GM19397 (cell line): ENCODE measurements around the gene CCDC117.

Source experiments
- ATAC-seq: cut with Tn5 transposase; IDR thresholded peaks from one replicate; pipeline ENCODE4 v1.9.1; 2021; ENCODE audit warnings: mild to moderate bottlenecking, moderate library complexity; ENCODE audit not compliant: unreplicated experiment

Gene CCDC117

DNA sequence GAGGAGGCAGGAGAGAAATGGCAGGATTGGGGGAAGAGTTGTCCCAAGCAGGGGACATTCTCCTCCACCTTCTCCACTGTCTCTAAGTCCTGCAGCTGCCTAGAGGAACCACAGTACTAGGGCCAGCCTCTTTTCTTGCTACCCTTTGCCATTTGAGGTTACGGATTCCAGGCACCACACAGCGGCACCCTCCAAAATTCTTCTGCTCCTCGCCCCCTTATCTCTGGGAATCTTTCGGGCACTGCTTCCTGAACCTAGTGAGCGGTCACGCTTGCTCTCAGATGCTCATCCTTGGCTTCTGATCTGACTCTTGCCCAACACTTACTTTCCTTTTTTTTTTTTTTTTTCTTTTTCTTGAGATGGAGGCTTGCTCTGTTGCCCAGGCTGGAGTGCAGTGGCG is 54.4 kb downstream of the CCDC117 start:
- ATAC-seq, result no peak

DNA sequence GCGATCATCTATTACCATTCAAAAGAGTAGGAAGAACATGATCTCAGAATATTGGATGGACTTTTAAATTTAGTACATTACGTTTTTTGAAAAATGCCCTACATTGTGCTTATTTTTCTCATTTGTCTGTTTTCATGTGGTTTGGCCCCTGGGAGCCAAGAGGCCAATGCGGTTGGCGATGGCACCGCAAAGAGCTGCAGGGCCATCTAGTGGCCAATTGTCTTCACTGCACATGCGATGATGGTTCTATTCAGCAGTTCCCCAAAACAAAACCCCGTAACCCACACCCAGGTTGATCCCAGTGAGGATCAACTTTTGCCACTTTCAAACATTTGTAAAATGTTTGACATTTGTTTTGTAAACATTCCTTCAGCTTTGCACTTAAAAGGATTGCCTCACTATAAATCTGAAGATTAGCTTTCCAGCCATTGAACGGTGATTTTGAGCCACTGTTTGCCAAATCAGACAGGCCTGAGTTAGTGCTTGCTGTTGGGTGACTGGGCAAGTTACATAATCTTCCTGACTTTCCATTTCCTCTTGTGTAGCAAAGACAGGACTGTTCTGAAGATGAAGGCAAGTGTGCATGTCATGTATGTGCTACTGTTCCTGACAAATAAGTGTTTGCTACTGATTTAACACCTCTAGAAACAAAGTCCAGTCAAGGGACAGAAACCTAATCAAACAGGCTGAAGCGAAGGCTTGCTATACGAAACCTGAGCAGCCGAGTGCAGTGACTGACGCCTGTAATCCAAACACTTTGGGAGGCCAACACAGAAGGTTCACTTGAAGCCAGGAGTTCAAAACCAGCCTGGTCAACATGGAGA is 57.1 kb downstream of the CCDC117 start:
- ATAC-seq, result no peak

DNA sequence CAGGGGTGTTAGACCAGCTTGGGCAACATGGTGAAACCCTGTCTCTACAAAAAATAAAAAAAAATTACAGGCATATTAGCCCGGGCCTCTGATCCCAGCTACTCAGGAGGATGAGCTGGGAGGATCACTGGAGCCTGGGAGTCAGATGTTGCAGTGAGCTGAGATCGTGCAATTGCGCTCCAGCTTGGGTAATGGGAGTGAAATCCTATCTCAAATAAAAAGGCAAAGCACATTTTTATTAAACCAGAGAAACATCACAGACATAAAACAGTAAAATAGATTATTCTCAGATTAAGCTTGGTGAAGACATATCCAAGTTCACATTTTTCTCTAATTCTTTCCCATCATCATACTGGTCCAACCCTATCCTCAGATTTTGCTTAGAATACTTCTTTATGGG is 57.9 kb downstream of the CCDC117 start:
- ATAC-seq, result no peak

DNA sequence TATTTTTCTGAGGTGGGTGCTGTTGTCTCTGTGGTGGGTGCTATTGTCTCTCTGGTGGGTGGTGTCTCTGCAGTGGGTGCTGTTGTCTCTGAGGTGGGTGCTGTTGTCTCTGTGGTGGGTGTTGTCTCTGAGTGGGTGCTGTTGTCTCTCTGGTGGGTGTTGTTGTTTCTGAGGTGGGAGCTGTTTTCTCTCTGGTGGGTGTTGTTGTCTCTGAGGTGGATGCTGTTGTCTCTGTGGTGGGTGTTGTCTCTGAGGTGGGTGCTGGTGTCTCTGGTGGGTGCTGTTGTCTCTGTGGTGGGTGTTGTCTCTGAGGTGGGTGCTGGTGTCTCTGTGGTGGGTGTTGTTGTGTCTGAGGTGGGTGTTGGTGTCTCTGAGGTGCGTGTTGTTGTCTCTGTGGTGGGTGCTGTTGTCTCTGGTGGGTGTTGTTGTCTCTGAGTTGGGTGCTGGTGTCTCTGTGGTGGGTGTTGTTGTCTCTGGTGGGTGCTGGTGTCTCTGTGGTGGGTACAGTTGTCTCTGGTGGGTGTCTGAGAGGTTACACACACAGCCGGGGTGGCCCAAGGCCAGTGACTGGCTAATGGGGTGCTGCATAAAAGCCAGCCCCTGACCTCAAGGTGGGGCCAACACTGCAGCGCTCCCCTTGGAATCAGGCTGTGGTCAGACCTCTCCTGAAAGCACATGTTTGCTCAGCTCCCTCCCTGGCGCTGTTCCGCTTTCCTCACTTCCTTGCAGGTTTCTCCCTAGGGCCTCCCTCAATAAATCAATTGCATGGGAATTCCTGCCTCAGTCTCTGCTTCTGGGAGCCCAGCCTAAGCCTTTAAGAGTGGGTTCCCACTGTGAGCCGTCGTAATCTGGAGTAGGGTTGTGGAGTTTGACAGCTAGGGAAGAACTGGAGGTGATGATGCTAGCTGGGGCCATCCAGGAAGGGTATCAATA is 58.9 kb downstream of the CCDC117 start:
- ATAC-seq, result no peak

DNA sequence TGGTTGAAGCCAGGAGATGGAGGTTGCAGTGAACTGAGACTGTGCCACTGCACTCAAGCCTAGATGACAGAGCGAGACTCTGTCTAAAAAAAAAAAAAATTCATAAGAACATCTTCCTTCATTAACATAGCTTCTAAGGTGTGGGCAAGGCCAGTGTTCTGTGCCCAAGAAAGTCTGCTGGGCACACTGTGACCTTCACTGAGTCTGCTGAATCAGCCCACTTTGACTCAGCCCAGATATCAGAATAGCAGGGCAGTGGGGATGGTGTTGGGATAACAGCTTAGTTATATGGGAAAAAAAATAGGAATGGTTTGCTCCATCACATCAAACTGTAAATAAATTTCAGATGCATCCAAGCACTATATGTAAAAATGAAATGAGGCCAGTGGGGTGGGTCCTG is 60.2 kb downstream of the CCDC117 start:
- no peak for ATAC-seq

DNA sequence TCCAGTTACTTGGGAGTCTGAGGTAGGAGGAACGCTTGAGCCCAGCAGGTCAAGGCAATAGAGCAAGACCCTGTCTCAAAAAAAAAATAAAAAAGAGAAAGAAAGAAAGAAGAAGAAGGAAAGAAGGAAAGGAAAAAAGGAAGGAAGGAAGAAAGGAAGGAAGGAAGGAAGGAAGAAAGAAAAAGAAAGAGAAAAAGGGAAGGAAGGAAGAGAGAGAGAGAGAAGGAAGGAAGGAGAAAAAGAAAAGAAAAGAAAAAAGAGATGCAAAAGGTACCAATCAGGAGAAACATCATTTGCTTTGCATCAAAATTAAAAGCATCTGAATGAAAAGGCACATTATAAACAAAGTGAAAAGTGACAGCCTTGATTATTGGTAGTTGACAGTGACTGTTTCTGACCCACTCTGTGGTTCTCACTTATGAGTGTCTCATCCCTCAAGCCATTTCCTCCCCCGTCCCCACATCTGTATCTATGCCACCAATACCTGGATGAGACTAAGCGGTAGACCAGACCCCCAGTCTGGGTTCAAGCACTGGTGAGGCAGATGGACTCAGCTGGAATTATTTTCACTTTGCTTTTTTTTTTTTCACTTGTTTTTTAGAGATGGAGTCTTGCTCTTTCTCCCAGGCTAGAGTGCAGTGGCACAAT is 60.9 kb downstream of the CCDC117 start:
- ATAC-seq, result no peak

DNA sequence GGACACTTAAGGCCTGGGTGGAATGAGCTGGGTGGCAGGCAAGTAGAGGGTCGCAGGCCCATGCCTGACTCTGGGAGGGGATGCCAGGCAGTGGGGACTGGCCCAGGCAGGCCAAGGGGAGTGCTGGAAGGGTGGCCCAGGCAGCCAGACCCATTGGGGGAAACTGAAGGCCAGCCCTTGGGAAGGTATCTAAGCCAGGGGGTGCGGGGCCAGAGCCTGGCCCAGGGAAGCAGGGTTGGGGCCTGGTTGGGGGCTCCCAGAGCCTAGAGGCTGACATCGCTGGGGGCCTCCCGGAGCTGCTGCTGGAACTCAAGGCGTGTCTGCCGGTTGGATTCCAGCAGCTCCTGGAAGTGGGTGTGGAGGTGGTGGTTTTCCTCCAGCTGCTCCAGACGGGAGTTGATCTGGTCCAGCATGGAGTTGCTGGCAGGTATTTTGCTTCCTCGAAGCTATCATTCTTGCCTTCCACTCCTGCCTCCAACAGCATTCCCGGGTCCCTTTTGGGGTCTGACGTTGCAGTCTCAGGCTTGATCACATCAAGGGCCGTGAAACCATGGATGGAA is 63.2 kb downstream of the CCDC117 start:
- ATAC-seq, result no peak

DNA sequence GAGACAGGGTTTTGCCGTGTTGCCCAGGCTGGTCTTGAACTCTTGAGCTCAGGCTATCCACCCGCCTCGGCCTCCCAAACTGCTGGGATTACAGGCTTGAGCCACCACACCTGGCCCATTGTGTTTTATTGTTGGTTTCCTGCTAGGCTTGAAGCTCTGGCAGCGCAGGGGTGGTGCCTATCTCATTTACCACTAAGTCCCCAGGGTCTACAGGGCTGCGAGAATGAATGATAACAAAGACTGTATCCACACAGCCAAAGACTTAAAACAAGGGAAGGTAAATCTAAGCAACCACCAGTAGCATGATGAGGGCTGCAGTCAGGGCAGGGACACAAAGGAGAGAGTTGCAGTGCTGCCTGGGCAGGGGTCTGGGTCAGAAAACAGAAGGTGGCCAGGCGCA is 65.1 kb downstream of the CCDC117 start:
- ATAC-seq, result no peak
